HG03460 (cell line): ENCODE data around the gene LZTS3.
"Not testable (repeated sequence)": the region's sequence is repeated elsewhere in the genome, so short reads cannot be mapped to it uniquely, and the experiment has no call there.

Experiments used
- ATAC-seq: cut with Tn5 transposase; IDR thresholded peaks from one replicate; pipeline ENCODE4 v1.9.1; 2021; ENCODE audit not compliant: unreplicated experiment

Gene LZTS3

DNA sequence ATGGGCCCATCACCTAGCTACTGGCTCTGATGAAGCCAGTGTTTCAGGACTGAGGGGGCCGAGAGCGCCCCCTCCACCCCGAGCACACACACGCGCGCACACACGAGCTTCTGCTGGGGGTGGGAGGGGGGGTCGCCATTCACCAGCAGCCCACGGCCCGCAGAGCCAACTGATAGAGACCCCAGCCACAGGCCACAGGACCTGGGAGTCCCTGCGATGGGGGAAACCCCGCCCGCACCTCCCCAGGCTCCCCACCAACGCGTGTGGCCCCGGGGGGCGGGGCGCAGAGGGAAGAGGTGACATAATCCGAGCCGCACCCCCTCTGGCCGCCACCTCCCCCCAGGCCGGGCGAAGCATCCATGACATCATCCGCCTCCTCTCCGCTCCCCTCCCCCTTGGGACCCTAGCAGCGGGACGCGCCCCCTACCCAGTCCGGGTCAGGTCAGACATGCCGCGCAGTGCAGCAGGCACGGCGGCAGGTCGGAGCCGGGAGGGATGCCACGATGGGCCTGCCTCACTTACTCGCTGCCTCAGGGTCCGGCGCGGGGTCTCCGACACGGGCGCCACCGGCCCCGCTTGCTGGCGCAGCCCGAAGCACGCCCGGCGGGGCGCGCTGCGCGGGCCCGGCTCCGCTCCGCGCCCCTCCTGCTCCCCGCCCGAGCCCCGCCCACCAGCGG, at the start of gene LZTS3:
LZTS3 (minus strand) TSS at position 617 of the 677 bp plus-strand sequence. CDS start 6,386 bp downstream, outside the sequence.
- ATAC-seq: peak; percentile 57

DNA sequence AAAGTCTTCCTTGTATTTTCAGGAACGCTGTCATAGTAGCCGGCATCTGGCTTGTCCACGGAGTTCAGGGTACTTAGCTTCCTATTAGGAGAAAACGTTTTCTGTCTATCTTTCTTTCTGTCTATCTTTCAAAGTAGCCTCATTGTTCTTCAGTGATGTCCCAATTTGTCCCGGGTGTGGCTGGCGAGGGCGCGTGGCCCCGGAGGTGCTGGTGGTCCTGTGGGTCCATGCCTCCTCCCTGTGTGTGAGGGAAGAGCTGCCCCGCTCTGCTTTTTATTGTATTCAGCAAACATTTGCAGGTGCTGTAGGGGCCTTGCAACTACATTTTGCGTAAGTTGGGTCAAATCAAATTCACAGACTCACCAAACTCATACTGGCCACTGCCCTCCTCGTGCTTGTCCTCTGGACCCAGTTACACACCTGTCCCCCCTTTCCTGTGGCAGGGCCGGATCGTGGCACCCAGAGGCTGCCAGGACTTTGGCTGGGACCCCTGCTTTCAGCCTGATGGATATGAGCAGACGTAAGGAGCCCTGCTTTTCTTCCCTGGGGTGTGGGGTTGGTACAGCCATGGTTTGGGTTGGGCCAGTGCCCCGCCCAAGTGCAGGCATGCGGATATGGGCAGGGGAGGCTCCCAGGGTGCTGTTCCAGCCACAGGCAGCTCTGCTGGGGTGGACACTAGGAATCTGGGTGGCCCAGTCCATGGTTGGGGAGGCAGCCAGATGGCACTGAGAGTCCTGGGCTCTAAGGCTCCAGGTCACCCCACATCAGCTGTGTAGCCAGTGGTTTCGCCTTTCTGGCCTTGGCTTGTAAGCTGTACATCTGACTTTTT, 48.3 kb upstream of the LZTS3 start:
- no peak for ATAC-seq

DNA sequence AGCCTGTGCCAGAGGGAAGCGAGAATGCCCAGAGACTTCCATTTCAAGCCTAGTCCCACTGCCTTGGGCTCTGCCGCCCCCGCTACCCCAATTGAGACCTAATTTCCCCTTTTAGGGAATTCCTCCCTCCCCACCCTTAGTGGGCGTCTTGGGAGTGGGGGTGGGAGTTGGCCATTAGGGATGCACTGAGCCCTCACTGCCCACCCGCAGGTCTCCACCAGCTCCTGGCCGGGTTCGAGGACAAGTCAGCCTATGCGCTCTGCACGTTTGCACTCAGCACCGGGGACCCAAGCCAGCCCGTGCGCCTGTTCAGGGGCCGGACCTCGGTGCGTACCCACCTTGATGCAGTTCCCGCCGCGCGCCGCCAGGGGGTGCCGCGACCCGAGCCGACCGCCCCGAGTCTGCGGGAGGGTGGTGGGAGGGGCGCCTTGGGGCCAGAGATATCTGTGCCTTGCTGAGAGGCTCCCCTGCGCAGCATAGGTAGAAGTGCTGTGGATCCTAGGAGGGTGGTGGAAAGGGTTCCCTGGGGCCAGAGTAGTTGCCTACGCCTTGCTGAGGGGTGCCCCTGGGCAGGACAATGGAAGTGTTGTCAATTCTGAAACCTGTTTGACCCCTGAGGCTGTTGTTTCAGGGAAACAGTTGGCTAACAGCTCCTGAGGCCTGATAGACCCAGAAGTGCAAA, 45.1 kb upstream of the LZTS3 start:
- ATAC-seq: peak; percentile 62

DNA sequence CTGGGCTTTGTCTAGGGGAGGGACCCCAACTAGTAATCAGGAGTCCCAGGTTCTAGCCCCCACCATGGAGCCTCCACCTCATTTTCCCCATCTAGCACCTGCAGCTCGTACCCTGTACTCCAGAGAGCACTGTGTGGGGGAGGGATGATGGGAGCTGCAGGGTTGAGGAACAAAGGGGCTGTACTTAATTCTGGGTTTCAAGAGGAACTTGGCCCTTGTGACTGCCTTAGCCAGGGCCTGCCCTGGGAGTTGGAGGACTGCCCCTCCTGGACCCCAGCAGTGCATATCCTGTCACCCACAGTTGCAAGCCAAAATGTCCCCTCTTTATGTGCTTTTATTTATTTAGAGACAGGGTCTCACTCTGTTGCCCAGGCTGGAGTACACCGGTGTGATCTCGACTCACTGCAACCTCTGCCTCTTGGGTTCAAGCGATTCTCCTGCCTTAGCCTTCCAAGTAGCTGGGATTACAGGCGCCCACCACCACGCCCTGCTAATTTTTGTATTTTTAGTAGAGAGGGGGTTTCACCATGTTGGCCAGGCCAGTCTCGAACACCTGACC, 42.1 kb upstream of the LZTS3 start:
- ATAC-seq: not testable (repeated sequence)

DNA sequence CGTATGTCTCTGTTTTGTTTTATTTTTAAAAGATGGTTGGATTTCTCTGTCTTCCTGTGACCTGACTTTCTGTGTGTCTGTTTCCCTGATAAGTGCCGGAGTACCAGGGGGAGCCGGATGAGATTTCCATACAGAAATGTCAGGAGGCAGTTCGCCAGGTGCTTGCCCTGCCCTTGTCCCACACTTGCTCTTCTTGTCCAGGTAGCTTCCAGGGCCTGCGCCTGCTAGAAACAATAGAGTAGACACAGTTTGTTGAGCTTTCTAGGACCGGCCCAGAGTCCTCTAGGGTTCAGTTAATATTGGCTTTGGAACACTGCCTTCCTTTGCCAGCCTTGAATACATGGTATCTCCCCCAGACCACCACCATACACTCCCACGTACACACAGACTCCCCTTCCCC, 39.9 kb upstream of the LZTS3 start:
- ATAC-seq: no peak

DNA sequence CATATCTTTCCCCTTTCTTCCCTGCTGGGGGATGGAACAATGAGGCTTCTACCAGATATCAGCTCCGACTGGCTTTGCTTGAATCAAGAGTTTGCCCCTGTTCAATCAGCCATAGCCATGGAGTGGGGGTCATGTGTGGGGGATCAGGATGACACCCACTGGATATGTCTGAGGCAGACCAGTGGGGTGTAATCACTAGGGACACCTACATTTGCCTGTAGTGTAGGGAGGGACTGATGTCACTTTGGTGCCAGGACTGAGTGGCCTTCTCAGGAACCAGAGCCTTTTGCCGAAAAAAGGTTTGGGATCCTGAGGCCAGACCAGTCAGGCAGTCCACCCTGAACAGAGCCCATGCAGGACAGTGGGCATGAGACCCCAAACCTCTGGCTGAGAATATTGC, 37.0 kb upstream of the LZTS3 start:
- ATAC-seq: no peak

DNA sequence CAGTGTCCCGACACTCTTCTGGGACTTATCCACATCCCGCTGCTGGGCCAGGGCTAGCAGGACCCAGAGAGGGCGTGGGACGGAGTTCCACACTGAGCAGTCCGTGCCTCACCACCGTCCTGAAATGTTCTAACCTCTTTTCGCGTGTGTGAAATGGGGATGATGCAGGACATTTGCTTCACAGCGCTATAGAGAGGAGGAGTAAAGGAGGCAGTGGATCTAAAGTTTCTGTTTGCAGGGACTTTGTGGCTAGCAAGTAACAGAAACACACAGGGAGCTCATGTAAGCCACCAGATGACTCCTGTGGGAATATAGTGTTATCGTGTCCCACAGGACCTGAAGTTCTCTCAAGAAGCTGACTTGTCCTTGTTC, 36.6 kb upstream of the LZTS3 start:
- no peak for ATAC-seq

DNA sequence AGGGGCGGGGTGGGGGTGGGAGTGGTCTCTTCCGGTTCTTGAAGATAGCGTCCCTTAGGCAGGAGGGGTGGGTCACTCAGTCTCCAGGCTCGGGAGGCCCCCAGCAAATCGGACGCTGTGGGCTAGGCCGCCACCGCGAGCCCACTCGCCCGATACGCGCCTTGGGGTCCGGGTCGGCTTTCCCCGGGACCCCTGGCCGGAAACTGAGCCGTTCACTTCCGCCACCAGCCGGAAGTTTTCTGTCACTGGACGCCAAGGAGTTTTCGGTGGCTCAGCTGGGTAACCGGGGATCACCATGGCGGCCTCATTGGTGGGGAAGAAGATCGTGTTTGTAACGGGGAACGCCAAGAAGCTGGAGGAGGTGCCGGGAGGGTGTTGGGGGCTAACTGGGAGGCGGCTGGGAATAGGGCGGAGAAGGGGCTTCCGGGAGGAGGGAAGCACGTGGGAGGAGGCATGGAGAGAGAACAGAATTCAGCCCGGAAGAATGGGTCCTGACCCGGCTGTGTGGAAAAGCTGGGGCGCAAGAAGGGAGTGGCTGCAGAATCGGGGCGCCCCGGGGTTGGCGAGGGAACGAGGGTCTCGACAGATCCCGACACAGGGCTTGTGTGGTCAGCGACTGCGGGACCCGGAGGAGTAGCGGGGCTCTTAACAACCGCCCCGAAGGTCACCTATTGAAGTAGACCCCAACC, 36.1 kb upstream of the LZTS3 start, which contains the start of gene ITPA:
ITPA (plus strand) TSS at position 242 of the 689 bp plus-strand sequence; CDS start at position 296, 54 bp downstream.
- ATAC-seq: no peak

DNA sequence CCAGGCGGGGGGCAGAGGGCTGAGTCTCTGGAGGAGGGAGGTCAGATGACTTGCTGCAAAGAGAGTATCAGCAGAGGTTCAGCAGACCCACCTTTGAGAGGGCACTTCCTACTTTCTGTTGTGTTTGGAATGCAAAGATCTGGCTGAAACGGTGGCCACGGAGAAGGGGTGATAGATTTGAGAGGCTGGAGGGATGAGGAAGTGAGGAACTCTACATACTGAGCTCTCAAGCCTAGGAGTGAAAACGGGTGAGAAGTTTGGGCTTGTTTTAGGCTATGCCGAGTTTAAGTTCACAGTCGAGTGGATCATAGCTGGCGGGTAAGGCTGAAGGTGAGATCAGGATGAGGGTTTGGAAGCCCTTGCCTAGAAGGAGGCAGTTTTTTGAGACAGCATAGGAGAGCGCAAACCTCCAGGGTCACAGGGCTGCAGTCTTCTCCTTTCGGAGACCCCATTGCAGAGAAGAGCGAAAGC, 35.5 kb upstream of the LZTS3 start:
- no peak for ATAC-seq

DNA sequence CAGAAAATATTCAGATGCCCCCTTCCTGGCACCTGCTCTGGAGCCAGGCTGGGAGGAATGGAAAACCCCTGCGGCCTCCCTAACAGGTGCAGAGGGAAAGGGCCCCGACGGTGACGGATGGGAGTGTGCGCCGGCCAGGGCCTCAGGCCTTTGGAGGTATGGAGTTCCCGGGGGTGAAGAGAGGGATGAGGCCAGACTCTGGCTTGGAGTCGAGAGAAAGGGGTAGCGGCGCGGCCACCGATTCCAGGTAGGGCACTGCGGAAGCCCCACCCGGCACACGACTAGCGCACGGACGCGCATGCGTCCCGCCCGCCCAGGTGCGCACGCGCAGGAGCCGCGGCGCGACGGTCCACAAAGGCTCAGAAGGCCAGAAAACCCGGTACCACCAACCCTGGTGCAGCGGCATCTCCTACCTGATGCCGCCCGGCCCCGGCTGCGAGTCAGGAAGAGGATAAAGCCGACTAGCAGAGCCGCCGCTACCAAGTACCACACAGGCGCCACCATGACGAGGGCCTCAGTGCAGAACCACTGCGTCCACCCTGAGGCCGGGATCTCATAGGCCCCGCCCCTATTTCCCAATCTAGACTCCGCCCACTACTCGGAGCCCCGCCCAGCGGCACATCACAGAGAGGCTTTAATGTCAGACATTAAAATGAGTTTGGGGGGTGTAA, 30.9 kb upstream of the LZTS3 start, which contains the start of gene DDRGK1:
DDRGK1 (minus strand) TSS at position 559 of the 671 bp plus-strand sequence; CDS start at position 504, 55 bp downstream.
- peak; percentile 82 for ATAC-seq

DNA sequence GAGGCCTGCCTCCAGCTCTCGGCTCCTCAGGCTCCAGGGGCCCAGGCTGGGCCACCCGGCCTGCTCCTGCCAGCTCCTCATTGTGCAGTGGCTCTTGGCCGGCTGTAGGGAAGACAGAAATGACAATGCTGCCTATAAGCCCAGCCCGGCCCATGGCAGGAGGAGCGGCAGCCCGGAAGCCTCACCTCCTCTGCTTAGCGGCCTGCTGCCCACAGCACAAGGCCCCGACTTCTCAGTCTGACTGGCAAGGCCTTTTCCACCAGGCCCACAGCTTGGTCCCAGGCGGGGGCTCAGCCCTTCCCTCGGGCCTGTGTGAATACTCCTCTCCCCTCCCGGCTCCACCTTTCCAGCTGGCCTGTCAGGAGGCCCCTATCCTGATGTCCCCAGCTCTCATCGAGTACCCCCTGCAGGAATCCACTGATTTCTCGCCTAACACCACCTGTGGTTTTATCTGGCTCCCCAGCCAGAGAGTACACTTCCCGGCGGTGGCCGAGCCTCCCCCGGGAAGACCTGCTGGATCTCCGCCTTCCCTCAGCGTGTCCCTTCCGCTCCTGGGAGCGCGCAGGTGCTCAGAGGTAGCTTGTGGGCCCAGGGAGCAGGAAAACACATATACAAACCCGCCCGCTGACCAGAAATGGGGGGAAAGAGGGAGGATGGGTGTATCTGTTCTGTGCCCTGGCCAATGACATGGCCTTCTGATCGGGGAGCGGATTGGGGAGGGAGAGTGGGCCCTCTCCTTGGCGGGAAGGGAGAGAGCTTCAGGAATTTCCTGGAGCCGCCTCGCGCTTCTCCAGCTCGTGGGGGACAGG, 30.2 kb upstream of the LZTS3 start:
- ATAC-seq: no peak

DNA sequence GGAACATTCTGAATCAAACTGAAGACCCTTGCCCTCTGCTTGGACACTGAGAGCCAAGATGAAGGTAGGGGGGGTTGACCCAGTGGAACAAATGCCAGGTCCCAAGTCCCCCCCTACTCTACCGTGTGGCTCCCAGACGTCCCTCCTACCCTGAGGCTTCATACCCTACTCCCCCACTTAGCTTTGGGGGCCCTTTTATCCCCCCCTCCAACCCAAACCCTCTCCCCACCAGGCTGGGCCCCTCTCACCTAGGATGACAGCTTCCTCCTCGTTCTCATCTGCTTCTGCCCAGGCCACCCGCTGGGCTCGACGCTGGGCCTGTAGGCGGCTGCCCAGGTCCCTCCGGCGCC, 29.6 kb upstream of the LZTS3 start:
- ATAC-seq: no peak

DNA sequence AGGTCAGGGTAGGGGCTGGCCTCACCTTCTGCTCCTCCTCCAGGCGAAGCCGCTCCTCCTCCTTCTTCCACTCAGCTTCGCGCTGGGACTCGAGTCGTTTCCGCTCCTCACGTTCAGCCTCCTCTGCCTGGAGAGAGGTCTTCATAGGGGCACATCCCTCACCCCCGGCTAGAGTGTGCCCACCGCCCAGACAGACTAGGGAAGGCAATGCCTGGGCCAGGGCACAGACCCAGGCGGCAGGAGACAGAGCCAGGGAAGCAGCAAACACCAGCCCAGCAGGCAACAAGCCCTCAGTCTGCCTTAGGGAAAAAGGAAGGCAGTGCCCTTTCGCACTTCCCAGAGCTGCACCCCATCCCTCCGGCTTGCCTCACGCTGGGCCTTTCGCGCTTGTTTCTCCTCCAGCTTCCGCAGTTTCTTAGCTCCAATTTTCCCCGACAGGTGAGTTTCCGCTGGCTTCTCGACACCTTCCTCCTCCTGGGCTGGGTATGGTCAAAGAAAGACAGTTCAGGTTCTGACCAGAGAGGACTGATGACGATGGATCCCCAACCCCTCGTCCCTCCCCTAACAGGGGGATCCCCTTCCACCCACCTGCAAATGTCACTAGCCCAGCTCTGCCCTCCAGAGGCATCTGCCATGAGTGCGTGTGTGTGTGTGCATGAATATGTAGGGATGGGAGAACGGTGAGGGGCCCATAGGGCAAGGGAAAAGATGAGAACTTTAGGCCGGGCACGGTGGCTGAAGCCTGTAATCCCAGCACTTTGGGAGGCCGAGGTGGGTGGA, 26.8 kb upstream of the LZTS3 start:
- ATAC-seq: no peak

DNA sequence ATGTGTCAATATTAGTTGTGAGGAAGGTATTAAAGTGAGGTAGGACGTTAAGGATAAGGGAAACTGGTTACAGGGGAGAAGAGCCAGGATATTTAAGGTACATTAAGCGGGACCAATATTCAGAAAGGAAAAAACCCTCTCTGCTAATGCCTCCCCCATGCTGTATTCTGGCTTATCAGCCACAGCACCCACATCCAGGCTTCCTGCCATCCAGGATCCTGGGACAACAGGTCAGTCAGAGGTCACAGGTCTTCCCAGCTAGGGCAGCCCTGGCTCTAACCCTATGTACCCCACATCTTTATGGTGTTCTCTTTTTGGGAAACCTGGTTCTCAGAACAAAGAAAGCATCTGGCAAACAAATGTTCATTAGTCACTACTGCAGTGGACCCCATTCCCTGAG, 25.9 kb upstream of the LZTS3 start:
- ATAC-seq: no peak

DNA sequence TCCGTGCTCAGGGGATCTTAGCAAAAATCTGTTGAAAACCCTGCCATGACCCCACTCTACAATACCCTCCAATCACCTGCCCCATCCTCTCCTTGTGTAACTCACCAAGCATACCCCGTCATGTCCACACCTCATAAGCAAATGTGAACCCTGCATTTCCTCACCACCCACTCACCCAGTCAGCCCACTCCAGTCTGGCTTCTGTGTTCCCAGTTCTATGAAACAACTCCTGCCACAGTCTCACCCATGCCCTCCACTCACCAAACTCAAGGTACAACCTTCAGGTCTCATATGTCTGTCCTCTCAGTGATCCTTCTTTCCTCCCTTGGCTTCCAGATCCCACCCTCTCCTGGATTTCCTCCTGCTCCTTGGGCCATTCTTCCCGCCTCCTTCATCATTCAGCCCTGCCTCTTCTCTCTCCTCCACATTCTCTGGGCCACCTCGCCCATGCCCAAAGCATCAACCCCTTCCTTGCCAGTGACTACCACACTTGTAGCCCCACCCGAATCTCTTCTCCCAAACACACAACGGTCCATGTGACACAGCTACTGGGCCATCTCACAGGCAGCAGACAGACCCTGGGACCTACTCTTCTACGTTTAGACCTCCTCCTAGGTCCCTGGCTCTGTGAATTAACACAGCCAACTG, 22.4 kb upstream of the LZTS3 start:
- ATAC-seq: no peak

DNA sequence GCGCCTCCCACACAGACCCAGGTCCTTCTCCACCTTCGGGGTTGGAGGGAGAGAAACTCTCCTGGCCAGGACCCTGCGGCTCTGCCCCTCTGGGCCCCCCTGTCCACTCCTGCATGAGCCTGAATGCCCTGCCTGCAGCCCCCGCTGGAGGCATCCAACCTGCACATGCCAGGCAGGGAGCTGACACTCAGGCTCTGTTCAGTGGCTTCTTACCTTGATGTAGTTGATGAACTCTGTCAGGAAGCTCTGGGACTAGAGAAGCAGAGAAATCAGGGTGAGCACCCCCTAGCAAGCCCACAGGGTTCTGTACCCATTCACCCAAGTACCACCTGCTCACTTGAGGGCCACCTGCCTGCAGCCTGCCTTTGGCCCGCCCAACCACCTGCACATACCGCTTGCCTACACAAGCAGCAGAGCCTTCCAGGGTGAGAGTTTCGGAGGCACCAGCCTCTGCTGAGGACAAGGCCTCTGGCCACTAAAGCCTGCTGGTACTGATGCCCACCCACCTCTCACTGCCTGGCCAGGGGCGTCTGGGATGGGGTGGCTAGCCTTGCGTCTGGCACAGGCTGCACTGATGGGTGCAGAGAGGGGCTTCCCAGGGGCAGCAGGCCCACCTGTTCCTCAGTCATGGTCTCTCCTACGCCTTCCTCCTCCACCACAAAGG, 21.4 kb upstream of the LZTS3 start:
- ATAC-seq: no peak

DNA sequence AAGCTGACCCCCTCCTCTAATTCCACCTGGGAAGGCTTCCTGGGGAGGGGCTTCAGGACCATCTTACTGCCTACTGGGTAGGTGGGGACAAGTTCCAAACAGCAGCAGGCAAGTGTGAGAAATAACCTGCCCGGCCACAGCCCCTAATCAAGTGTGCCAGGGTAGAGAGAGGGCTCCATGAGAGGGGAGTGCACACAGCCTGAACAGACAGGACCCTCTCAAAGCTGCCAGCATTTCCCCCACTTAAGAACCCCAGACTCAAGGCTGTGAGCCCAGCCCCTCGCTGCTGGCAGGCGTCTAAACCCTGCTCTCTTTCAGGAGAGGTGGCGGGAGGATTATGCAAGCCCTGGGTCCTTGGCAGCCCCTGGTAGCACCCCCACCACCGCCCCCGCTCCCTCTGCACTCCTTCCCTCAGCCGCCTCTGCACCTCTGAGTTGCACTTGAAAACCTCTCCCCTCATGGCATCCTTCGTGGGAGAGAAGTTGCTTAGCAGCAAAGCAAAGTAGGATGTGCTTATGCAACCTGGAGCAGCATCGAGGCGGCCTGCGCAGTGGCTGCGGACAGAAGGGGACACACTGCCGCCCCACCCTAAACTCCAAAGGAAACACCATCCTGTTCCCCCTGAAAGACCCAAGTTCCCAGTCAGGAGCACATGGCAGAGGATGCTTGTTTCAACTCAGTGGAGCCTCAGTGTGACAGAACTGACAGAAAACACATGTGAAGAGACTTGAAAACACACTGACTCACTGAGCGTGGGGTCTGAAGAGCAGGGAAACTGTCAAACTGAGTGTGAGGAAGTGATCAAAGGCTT, 20.7 kb upstream of the LZTS3 start:
- ATAC-seq: no peak
